HepG2 (cell line): Measurements from ENCODE around the gene CNTF. TPM values are rescaled to one million over a fixed set of nuclear protein-coding genes. Genes with fewer than 3 reads are reported as not detected.

Experiments
- ATAC-seq: fragments of 200-7000 bp; cut with Tn5 transposase; 3 replicates; pipeline ENCODE4 v1.9.1; 2020; ENCODE audit warnings: mild to moderate bottlenecking, moderate library complexity
- BruUV-seq: library from RNA; stranded (reverse); fragments of 400-500 nt; replicated peaks from 2 replicates; lab custom pipeline; 2021; lab: Mats Ljungman, UMichigan
- CTCF ChIA-PET: fragments of 300-600 bp; formaldehyde crosslinking; extraction: SDS; loops from one replicate; lab custom pipeline; 2021; ENCODE audit warnings: low total read pairs, inconsistent platforms, low intra/inter-chr PET ratio; lab: Yijun Ruan, JAX
- POLR2A ChIA-PET: fragments of 350-600 bp; sonication (Branson Sonifier 250); formaldehyde crosslinking; loops from one replicate; lab custom pipeline; 2020; ENCODE audit warnings: antibody characterized with exemption, inconsistent platforms; lab: Yijun Ruan, JAX
- DNase-seq: peaks from one replicate; pipeline ENCODE4 v3.0.0-alpha.2; 2015; ENCODE audit warnings: low spot score
- FAIRE-seq: peaks from 3 replicates; lab custom pipeline; 2011; peaks lifted over from hg19 to GRCh38; lab: Jason Lieb, UNC
- H2AFZ ChIP-seq: one replicate; pipeline ENCODE4 v1.6.1; 2011; ENCODE audit warnings: low read length, inconsistent platforms
- H3K27ac ChIP-seq: fragments of 300-600 bp; 3 replicates; pipeline ENCODE4 v1.8.0; 2011; ENCODE audit warnings: mixed run types, mild to moderate bottlenecking, mixed read lengths, low read length, inconsistent platforms; ENCODE audit not compliant: insufficient read depth; ENCODE audit errors: extremely low read length
- H3K27me3 ChIP-seq, 2 experiments: fragments of 200-600 bp in 1 of 2; 2 replicates in 1 of 2; 3 replicates in 1 of 2; pipeline versions ENCODE4 v1.6.0 to v1.8.0; 2011; ENCODE audit warnings: low read length in 2 of 2, mild to moderate bottlenecking in 2 of 2, moderate library complexity in 2 of 2, inconsistent platforms in 1 of 2; ENCODE audit not compliant: insufficient read depth in 2 of 2, control insufficient read depth in 1 of 2
- H3K36me3 ChIP-seq, 2 experiments: fragments of 200-600 bp in 1 of 2; replicated peaks in 1 of 2; 2 replicates in 1 of 2; 3 replicates in 1 of 2; pipeline versions ENCODE4 v1.5.1 to v1.8.0; 2011; ENCODE audit warnings: low read length in 2 of 2, inconsistent platforms in 1 of 2; ENCODE audit not compliant: insufficient read depth in 2 of 2, control insufficient read depth in 1 of 2
- H3K4me1 ChIP-seq: 2 replicates; pipeline ENCODE4 v1.5.1; 2012; ENCODE audit warnings: low read length, inconsistent platforms; ENCODE audit not compliant: insufficient read depth
- H3K4me2 ChIP-seq: 2 replicates; pipeline ENCODE4 v1.6.0; 2011; ENCODE audit warnings: low read depth, low read length, inconsistent platforms
- H3K4me3 ChIP-seq, 3 experiments: fragments of 200-600 bp in 1 of 3; sonication (generic), shearing (Covaris generic) in 1 of 3; replicated peaks in 1 of 3; 2 replicates each; pipeline ENCODE4 v1.5.1; 2011 to 2016; ENCODE audit warnings: low read length in 3 of 3, inconsistent platforms in 2 of 3, low read depth in 2 of 3, mild to moderate bottlenecking in 2 of 3, control low read depth in 1 of 3, mixed read lengths in 1 of 3; ENCODE audit not compliant: insufficient read depth in 1 of 3
- H3K79me2 ChIP-seq: one replicate; pipeline ENCODE4 v1.6.1; 2011; ENCODE audit warnings: low read length, inconsistent platforms; ENCODE audit not compliant: insufficient read depth
- H3K9ac ChIP-seq: 2 replicates; pipeline ENCODE4 v1.6.0; 2011; ENCODE audit warnings: mild to moderate bottlenecking, low read depth, low read length, inconsistent platforms; ENCODE audit not compliant: insufficient read depth
- H3K9me3 ChIP-seq: 2 replicates; pipeline ENCODE4 v1.5.1; 2012; ENCODE audit warnings: mild to moderate bottlenecking, low read length
- H4K20me1 ChIP-seq: 2 replicates; pipeline ENCODE4 v1.6.0; 2011; ENCODE audit warnings: inconsistent platforms, mild to moderate bottlenecking, low read length, moderate library complexity; ENCODE audit not compliant: insufficient read depth
- BRCA1 ChIP-seq: sonication (generic); formaldehyde crosslinking; IDR thresholded peaks from 2 replicates; pipeline ENCODE4 v1.4.0; 2020; ENCODE audit warnings: missing genetic modification reagents
- GATA4 ChIP-seq: sonication (generic); IDR thresholded peaks from 2 replicates; pipeline ENCODE4 v1.6.1; 2016; ENCODE audit warnings: antibody characterized with exemption, low read depth, borderline replicate concordance
- GATAD1 ChIP-seq: IDR thresholded peaks from 2 replicates; pipeline ENCODE4 v1.6.1; 2016; ENCODE audit warnings: missing genetic modification reagents, missing compliant biosample characterization
- HBP1 ChIP-seq: IDR thresholded peaks from 2 replicates; pipeline ENCODE4 v1.6.1; 2016; ENCODE audit warnings: low read depth, control low read depth
- HMG20B ChIP-seq: conservative IDR thresholded peaks from 2 replicates; pipeline ENCODE4 v1.6.1; 2016; ENCODE audit warnings: missing genetic modification reagents, missing compliant biosample characterization
- MTF2 ChIP-seq: sonication (generic); formaldehyde crosslinking; IDR thresholded peaks from 2 replicates; pipeline ENCODE4 v1.5.0; 2020; ENCODE audit warnings: missing genetic modification reagents, borderline replicate concordance
- PBX2 ChIP-seq: IDR thresholded peaks from 2 replicates; pipeline ENCODE4 v1.6.1; 2016; ENCODE audit warnings: control low read depth
- SRSF1 ChIP-seq: fragments of 200-400 bp; formaldehyde crosslinking; optimal IDR thresholded peaks from 2 replicates; pipeline ENCODE3; 2017; ENCODE audit warnings: mild to moderate bottlenecking, low read depth, low read length, moderate library complexity
- SRSF4 ChIP-seq: fragments of 200-400 bp; formaldehyde crosslinking; IDR thresholded peaks from one replicate; pipeline ENCODE4 v1.6.1; 2018; ENCODE audit warnings: mild to moderate bottlenecking, low read depth, low read length, moderate library complexity; ENCODE audit not compliant: poor library complexity, severe bottlenecking
- ZBTB44 ChIP-seq: sonication (generic); formaldehyde crosslinking; IDR thresholded peaks from 2 replicates; pipeline ENCODE4 v1.4.0; 2020; ENCODE audit warnings: missing genetic modification reagents
- ZNF614 ChIP-seq: IDR thresholded peaks from 2 replicates; pipeline ENCODE4 v1.6.1; 2018; ENCODE audit warnings: missing biosample characterization, missing genetic modification reagents, inconsistent platforms, borderline replicate concordance
- ZNF790 ChIP-seq: sonication (generic); formaldehyde crosslinking; IDR thresholded peaks from 2 replicates; pipeline ENCODE4 v1.8.0; 2022; ENCODE audit warnings: missing genetic modification reagents, mild to moderate bottlenecking, borderline replicate concordance
- WGBS: methylation state at CpG from one replicate; pipeline ENCODE4 v1.1.6; 2017; ENCODE audit warnings: low lambda C conversion rate; 5-methylcytosine and 5-hydroxymethylcytosine counted together
- in situ Hi-C: cut with HindIII; loops from 2 replicates; pipeline ENCODE4 v1.10.0; 2017; ENCODE audit warnings: low pct_unique_long_range_greater_than_20kb; ENCODE audit not compliant: extremely low pct_ligation_motif_present
- intact Hi-C: fragments of 100-400 bp; cut with micrococcal nuclease; formaldehyde crosslinking; loops from one replicate; pipeline ENCODE4 v1.10.0; 2022; ENCODE audit not compliant: unreplicated experiment
- polyA plus RNA-seq, 8 experiments: library from polyadenylated mRNA; depleted of rRNA in 3 of 8; stranded (reverse) in 7 of 8; unstranded in 1 of 8; fragments of >200 nt; fragmentation: Illumina TruSeq in 4 of 8; extraction: Trizol in 4 of 8; gene quantifications; 2 replicates each; pipeline versions ENCODE4 v1.2.1 to v1.2.3, GENCODE V29; 2011 to 2016; ENCODE audit warnings: low read depth in 4 of 8, missing spikeins in 1 of 8, mixed read lengths in 1 of 8; ENCODE audit not compliant: insufficient read depth in 1 of 8
- total RNA-seq, 5 experiments: library from RNA; depleted of rRNA; stranded (reverse); fragments of >200 nt; fragmentation: Illumina TruSeq; extraction: Trizol; gene quantifications; 2 replicates each; pipeline ENCODE4 v1.2.3, GENCODE V29; 2016; ENCODE audit warnings: low read depth in 1 of 5
- TF ChIP-seq, protein P1 (sequence below): sonication (generic); formaldehyde crosslinking; IDR thresholded peaks from 2 replicates; pipeline ENCODE4 v1.9.0; 2021; ENCODE audit warnings: mild to moderate bottlenecking, missing genetic modification reagents

CNTF gene
- total and polyA plus RNA-seq, 2 of the 13 experiments (the other 11 are each of a cell fraction or from before 2014, with no cell fraction given) = 0.51 to 2.3 TPM

DNA sequence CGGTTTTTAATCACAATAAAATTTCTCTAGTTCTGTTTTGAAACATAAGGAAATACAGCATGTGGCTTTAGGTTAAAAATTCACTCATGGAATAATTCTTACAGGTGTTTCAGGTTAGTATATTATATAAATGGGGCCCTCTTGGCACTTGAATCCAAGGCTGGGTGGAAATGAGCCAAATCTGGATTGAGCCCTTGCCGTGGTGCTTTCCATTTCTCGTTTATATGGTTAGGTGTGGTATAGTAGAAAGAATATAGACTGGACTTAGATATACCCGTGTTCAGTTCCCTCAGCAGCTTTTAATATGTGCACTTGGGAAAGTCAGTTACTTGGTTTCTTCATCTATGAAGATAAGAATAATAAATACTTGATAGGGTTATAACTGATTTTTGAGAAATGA is 27.6 kb upstream of the CNTF start (continued):
- TF ChIP-seq ZNF614 (CRISPR knock-in tag) (no peak), SRSF1 (no peak)

DNA sequence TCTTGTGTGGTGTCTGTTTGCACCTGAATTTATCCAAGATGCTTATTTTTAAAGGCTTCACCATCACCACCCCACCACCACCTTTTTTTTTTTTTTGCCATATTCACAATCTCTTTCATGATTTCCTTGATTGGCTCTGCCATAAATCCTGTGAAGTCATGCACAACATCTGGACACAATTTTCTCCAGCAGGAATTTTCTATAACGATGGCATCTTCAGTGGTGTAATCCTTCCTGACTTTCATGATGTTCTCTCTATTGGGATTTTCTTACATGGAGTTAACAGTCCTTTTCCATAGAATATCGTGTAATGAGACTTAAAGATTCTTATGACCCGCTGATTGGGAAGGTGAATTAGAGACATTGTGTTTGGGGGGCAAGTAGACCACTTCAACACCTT is 25.8 kb upstream of the CNTF start:
- Histone ChIP-seq H3K27me3 (no peaks in the 10 kb centered on the region), H2AFZ (no peak overlapping the region), H3K27ac (no peak overlapping the region), H3K4me2 (no peak overlapping the region), H3K36me3 (peaks cover 2 to 18% of the 10 kb centered on the region in 2 experiments), H3K4me1 (peaks cover 62% of the 10 kb centered on the region), H3K79me2 (peaks cover 94% of the 10 kb centered on the region), H3K9ac (no peak overlapping the region), H3K9me3 (no peaks in the 10 kb centered on the region), H4K20me1 (peaks cover 19% of the 10 kb centered on the region), H3K4me3 (no peak overlapping the region)
- in situ Hi-C loops (no loop called here), intact Hi-C loops (no loop called here)
- 97% methylated on average over 3 of the region's 3 CpGs for WGBS
- ChIA-PET CTCF (no interaction called here), POLR2A (no interaction called here)
- no peak for TF ChIP-seq GATAD1 (CRISPR knock-in tag)
- no peak for TF ChIP-seq MTF2
- no peak for TF ChIP-seq PBX2 (CRISPR knock-in tag)
- no peak for TF ChIP-seq ZBTB44
- TF ChIP-seq, protein P1, sequence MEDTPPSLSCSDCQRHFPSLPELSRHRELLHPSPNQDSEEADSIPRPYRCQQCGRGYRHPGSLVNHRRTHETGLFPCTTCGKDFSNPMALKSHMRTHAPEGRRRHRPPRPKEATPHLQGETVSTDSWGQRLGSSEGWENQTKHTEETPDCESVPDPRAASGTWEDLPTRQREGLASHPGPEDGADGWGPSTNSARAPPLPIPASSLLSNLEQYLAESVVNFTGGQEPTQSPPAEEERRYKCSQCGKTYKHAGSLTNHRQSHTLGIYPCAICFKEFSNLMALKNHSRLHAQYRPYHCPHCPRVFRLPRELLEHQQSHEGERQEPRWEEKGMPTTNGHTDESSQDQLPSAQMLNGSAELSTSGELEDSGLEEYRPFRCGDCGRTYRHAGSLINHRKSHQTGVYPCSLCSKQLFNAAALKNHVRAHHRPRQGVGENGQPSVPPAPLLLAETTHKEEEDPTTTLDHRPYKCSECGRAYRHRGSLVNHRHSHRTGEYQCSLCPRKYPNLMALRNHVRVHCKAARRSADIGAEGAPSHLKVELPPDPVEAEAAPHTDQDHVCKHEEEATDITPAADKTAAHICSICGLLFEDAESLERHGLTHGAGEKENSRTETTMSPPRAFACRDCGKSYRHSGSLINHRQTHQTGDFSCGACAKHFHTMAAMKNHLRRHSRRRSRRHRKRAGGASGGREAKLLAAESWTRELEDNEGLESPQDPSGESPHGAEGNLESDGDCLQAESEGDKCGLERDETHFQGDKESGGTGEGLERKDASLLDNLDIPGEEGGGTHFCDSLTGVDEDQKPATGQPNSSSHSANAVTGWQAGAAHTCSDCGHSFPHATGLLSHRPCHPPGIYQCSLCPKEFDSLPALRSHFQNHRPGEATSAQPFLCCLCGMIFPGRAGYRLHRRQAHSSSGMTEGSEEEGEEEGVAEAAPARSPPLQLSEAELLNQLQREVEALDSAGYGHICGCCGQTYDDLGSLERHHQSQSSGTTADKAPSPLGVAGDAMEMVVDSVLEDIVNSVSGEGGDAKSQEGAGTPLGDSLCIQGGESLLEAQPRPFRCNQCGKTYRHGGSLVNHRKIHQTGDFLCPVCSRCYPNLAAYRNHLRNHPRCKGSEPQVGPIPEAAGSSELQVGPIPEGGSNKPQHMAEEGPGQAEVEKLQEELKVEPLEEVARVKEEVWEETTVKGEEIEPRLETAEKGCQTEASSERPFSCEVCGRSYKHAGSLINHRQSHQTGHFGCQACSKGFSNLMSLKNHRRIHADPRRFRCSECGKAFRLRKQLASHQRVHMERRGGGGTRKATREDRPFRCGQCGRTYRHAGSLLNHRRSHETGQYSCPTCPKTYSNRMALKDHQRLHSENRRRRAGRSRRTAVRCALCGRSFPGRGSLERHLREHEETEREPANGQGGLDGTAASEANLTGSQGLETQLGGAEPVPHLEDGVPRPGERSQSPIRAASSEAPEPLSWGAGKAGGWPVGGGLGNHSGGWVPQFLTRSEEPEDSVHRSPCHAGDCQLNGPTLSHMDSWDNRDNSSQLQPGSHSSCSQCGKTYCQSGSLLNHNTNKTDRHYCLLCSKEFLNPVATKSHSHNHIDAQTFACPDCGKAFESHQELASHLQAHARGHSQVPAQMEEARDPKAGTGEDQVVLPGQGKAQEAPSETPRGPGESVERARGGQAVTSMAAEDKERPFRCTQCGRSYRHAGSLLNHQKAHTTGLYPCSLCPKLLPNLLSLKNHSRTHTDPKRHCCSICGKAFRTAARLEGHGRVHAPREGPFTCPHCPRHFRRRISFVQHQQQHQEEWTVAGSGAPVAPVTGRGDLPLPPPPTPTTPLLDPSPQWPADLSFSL = no peak
- no peak for TF ChIP-seq GATA4
- no peak for TF ChIP-seq ZNF790 (CRISPR knock-in tag)
- TF ChIP-seq SRSF4 = no peak
- TF ChIP-seq HBP1 (CRISPR knock-in tag) = no peak
- no peak for TF ChIP-seq BRCA1 (CRISPR knock-in tag)
- no peak for TF ChIP-seq HMG20B (CRISPR knock-in tag)
- BruUV-seq = no TSS peak
- DNase-seq (no peak), ATAC-seq (no peak), FAIRE-seq (no peak)
